HG02759 (cell line): ENCODE data around the gene CYB5R4.
A peak's percentile ranks its signal among the peaks of the same experiment; 100 is the strongest.
"Not testable (repeated sequence)": the region's sequence is repeated elsewhere in the genome, so short reads cannot be mapped to it uniquely, and the experiment has no call there.

Source experiments
- ATAC-seq: cut with Tn5 transposase; IDR thresholded peaks from one replicate; pipeline ENCODE4 v1.9.1; 2021; ENCODE audit warnings: mild to moderate bottlenecking, moderate library complexity; ENCODE audit not compliant: unreplicated experiment

CYB5R4 gene

DNA sequence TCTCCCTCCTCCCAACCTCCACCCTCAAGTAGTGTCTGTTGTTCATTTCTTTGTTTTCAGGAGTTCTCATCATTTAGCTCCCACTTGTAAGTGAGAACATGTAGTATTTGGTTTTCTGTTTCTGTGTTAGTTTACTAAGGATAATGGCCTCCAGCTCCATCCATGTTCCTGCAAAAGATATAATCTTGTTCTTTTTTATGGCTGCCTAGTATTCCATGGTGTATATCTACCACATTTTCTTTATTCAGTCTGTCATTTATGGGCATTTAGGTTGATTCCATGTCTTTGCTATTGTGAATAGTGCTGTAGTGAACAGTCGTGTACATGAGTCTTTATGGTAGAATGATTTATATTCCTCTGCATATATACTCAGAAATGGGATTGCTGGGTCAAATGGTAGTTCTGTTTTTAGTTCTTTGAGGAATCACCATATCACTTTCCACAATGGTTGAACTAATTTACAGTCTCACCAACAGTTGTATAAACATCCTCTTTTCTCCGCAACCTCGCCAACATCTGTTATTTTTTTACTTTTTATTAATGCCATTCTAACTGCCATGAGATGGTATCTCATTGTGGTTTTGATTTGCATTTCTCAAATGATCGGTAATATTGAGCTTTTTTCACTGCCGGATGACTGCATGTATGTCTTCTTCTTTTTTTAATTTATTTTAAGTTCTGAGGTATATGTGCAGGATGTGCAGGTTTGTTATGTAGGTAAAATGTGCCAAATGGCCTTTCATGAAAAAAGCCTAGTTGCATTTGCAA is 48.3 kb downstream of the CYB5R4 start:
- not testable (repeated sequence) for ATAC-seq

- ATAC-seq, result no peak
Observed at GRCh38 chr6:83908813-83909212, 49.3 kb downstream of the CYB5R4 start.

DNA sequence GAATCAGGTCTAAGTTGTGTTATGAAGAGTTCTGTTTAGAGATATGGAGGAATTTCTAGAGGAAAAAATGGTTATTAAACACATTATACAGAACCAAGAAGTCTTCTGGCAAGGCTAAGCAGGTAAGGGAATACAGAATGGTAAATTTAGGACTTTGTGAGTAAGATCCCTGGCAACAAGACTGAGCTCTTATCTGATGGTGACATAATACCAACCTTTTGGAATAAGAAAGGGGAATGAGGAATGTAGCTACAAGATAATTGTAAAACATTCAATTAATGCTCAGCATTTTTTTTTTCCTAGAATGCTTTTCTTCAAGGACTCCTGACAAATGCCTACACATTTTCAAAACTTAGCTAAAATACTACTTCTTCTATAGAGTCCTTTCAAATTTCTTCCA is 51.8 kb downstream of the CYB5R4 start:
- ATAC-seq, result no peak

DNA sequence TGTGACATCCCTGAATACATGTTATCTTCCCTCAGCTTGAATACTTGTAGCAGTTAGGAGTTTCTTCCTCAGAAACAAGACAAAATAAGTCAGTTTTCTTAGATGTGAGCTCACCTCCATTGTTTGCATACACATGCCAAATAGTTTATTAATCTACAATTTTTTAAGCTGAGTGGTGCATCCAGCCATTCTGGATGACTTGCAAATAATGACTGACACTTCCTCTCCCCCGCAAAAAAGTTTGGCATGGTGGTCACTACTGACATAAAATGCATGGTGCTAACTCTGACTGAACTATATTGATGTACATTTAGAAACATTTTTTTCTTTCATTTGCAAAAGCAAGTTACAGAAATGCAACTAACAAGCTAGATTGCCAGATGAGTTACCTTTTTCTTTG is 55.5 kb downstream of the CYB5R4 start:
- ATAC-seq, result no peak

DNA sequence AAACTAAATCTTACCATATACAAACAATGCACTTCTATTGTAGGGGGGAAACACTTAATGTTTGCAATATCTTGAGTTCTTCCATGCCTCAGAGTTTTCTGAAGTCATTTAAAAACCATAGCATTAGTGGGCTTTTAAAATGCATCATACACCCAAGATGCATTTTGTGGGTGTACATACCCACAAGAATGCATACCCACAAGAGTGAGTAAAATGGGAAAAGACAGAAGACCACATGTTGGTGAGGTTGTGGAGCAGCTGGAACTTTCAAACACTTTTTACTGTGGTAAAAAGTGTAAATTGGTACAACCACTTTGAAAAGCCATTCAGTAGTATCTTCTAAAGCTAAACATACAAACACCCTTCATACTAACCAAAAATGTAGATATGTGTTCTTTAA is 57.5 kb downstream of the CYB5R4 start:
- ATAC-seq, result no peak

GRCh38 chr6:83920017-83920416 is 60.5 kb downstream of the CYB5R4 start:
- no peak for ATAC-seq

DNA sequence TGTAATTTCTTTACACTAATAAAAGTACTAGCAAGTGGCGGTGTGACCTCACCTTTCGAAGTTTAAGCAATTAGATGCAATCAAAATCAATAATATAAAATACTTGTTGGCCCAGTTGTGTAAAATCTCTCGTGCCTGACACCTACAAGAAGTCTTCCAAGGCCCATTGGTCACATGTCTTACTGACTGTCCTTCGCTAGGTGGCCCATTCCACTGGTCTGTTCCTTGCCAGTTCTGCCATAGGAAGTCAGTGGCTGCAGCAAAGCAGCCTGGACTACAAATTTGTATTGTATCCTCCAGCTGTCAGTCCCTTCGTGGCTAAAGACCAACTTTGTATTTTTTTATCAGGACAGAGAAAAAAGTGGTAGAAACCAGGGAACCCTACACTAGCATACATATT is 61.8 kb downstream of the CYB5R4 start:
- no peak for ATAC-seq

- no peak for ATAC-seq
Observed at GRCh38 chr6:83927470-83927869, 68.0 kb downstream of the CYB5R4 start.

GRCh38 chr6:83928286-83928685 is 68.8 kb downstream of the CYB5R4 start:
- ATAC-seq, result no peak

DNA sequence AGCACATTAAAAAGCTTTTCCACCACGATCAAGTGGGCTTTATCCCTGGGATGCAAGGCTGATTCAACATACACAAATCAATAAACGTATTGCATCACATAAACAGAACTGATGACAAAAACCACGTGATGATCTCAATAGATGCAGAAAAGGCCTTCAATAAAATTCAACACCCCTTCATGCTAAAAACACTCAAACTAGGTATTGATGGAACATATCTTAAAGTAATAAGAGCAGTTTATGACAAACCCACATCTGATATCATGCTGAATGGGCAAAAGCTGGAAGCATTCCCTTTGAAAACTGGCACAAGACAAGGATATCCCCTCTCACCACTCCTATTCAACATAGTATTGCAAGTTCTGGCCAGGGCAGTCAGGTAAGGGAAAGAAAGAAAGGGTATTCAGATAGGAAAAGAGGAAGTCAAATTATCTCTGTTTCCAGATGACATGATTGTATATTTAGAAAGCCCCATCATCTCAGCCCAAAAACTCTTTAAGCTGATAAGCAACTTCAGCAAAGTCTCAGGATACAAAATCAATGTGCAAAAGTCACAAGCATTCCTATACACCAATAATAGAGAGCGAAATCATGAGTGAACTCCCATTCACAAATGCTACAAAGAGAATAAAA is 86.8 kb downstream of the CYB5R4 start:
- not testable (repeated sequence) for ATAC-seq

DNA sequence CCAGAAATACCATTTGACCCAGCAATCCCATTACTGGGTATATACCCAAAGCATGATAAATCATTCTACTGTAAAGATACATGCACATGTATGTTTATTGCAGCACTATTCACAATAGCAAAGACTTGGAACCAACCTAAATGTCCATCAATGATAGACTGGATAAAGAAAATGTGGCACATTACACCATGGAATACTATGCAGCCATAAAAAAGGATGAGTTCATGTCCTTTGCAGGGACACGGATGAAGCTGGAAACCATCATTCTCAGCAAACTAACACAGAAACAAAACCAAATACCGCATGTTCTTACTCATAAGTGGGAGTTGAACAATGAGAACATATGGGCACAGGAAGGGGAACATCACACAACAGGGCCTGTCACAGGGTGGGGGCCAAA is 88.5 kb downstream of the CYB5R4 start:
- ATAC-seq, result not testable (repeated sequence)

GRCh38 chr6:83948851-83949250 is 89.4 kb downstream of the CYB5R4 start:
- ATAC-seq, result no peak

DNA sequence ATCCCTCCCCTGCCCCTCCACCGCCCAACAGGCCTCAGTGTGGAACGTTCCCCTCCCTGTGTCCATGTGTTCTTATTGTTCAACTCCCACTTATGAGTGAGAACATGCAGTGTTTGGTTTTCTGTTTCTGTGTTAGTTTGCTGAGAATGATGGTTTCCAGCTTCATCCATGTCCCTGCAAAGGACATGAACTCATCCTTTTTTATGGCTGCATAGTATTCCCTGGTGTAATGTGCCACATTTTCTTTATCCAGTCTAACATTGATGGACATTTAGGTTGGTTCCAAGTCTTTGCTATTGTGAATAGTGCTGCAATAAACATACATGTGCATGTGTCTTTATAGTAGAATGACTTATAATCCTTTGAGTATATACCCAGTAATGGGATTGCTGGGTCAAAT is 91.9 kb downstream of the CYB5R4 start:
- ATAC-seq, result not testable (repeated sequence)

- ATAC-seq, result no peak
Observed at GRCh38 chr6:83952830-83953229, 93.3 kb downstream of the CYB5R4 start.

DNA sequence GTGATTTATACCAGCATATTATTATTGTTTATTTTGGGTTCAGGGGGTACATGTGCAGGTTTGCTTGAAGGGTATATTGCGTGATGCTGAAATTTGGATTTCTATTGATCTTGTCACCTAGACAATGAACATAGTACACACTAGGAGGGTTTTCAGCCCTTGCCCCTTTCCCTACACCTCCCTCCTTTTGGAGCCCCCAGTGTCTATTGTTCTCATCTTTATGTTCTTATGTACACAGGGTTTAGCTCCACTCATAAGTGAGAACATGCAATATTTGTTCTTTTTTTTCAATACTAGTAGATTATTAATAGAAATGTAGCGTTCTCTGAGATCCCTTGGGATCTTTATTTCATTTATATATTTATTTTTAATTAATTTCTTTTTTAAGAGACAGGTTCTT is 94.9 kb downstream of the CYB5R4 start:
- no peak for ATAC-seq

- no peak for ATAC-seq
Observed at GRCh38 chr6:83958241-83958685, 98.8 kb downstream of the CYB5R4 start.

DNA sequence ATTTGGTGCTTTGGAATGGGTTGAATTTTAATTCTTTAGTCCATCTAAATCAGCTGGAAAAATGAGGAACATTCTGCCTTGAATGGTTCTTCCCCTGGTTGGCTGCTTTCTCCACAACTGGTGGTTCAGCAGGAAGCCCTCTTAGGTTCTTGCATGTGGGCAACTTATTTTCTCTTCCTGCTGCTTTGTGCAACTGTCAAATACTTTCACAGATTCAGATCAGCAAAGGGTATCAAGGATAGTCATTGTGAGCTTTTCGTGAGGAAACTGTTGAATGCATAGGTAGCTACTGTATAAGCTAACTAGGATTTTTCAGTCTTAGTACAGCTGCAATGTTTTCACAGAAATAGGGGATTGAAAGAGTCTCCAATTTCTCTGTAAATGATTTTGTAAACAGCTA is 101.2 kb downstream of the CYB5R4 start:
- ATAC-seq, result no peak

DNA sequence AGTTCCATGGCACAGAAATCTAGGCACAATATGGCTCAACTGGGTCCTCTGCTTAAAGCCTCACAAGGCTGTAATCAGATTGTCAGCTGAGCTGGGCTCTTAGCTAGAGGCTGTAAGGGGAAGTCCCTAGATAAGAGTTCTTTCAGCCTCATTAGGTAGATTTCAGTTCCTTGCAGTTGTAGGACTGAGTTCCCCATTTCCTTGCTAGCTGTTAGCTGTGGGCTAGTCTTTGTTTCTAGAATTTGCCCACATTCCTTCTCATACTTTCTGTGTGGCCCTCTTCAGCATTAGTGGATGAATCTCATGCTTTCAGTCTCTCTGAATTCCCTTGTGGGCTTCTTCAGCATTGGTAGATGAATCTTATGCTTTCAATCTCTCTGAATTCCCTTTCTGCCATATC is 103.1 kb downstream of the CYB5R4 start:
- ATAC-seq, result peak; percentile 81

GRCh38 chr6:83966539-83966938 is 107.0 kb downstream of the CYB5R4 start:
- ATAC-seq, result no peak

- ATAC-seq, result no peak
Observed at GRCh38 chr6:83970582-83970981, 111.1 kb downstream of the CYB5R4 start.

GRCh38 chr6:83974409-83975050 is 115.0 kb downstream of the CYB5R4 start:
- ATAC-seq, result no peak
